ENCODE results near the gene NCAPG. TPM values are rescaled to one million over a fixed set of nuclear protein-coding genes. Genes with fewer than 3 reads are reported as not detected.

The NCAPG gene
- total and polyA plus RNA-seq, 9 of the 15 experiments (the other 6 are each of a cell fraction or from before 2014, with no cell fraction given) = 25.6 to 102 (median 65.3) TPM

GRCh38 chr4:17810260-17811077 lies at the start of gene NCAPG, which contains the start of gene DCAF16 (continued):
- no peak for TF ChIP-seq NCOA6 (IDR thresholded peaks at IDR 0.05)
- no peak for TF ChIP-seq CAMTA2 (CRISPR knock-in tag; conservative IDR thresholded peaks at IDR 0.05)
- TF ChIP-seq TGIF2 (CRISPR knock-in tag; IDR thresholded peaks at IDR 0.05) = peak; percentile 83; the same call in 1 of the 2 replicates
- TF ChIP-seq RBM22 (IDR thresholded peaks at IDR 0.05; ENCODE audit: low read depth, low read length, poor library complexity, severe bottlenecking) = no peak
- no peak for TF ChIP-seq BCOR (IDR thresholded peaks at IDR 0.05)
- peak; percentile 91 for TF ChIP-seq MGA (IDR thresholded peaks at IDR 0.05)
- no peak for TF ChIP-seq NFXL1 (CRISPR knock-in tag; IDR thresholded peaks at IDR 0.05)
- TF ChIP-seq ZNF766 (CRISPR knock-in tag; conservative IDR thresholded peaks at IDR 0.05) = 0 out of 2 replicates have a peak, but pooled peaks have one; percentile 50
- TF ChIP-seq SOX6 (IDR thresholded peaks at IDR 0.05) = no peak
- peak; percentile 74; the same call in 1 of the 2 replicates for TF ChIP-seq HMBOX1 (IDR thresholded peaks at IDR 0.05)
- TF ChIP-seq HDGF (IDR thresholded peaks at IDR 0.05) = no peak
- no peak for TF ChIP-seq TFE3 (CRISPR knock-in tag; IDR thresholded peaks at IDR 0.05)
- TF ChIP-seq RAD51 (IDR thresholded peaks at IDR 0.05; ENCODE audit: borderline replicate concordance, low read depth) = no peak
- no peak for TF ChIP-seq ZKSCAN3 (CRISPR knock-in tag; IDR thresholded peaks at IDR 0.05)
- no peak for TF ChIP-seq MCM2 (IDR thresholded peaks at IDR 0.05; ENCODE audit: low read depth)
- no peak for TF ChIP-seq ZC3H8 (IDR thresholded peaks at IDR 0.05)

Measured in K562 (cell line).